GM12878 (cell line): ENCODE data around the gene SLC38A3. TPM values are rescaled to one million over a fixed set of nuclear protein-coding genes. Genes with fewer than 3 reads are reported as not detected.

ENCODE experiments used
- ATAC-seq: fragments of 200-7000 bp; cut with Tn5 transposase; 3 replicates; pipeline ENCODE4 v1.9.1; 2020; ENCODE audit warnings: mild to moderate bottlenecking, moderate library complexity
- BruUV-seq: library from RNA; stranded (reverse); fragments of 400-500 nt; replicated peaks from 2 replicates; lab custom pipeline; 2021; lab: Mats Ljungman, UMichigan
- CTCF ChIA-PET: fragments of 300-600 bp; sonication (Branson Sonifier 250); formaldehyde crosslinking; extraction: SDS; loops from one replicate; lab custom pipeline; 2021; ENCODE audit warnings: inconsistent platforms; lab: Yijun Ruan, JAX
- POLR2A ChIA-PET: fragments of 350-600 bp; formaldehyde crosslinking; extraction: SDS; loops from one replicate; lab custom pipeline; 2021; ENCODE audit warnings: inconsistent platforms; lab: Charles Lee
- RAD21 ChIA-PET: fragments of 300-600 bp; sonication (Branson Sonifier 250); formaldehyde crosslinking; loops from one replicate; lab custom pipeline; 2023; ENCODE audit warnings: antibody characterized with exemption; ENCODE audit not compliant: unreplicated experiment; lab: Charles Lee
- SMC1A ChIA-PET: fragments of 300-600 bp; sonication (Branson Sonifier 250); formaldehyde crosslinking; loops from one replicate; lab custom pipeline; 2023; ENCODE audit not compliant: unreplicated experiment, uncharacterized antibody; lab: Charles Lee
- DNase-seq: peaks from one replicate; pipeline ENCODE4 v3.0.0-alpha.2; 2011; ENCODE audit warnings: low read depth, low spot score
- FAIRE-seq: peaks from 3 replicates; lab custom pipeline; 2011; peaks lifted over from hg19 to GRCh38; lab: Jason Lieb, UNC
- H2AFZ ChIP-seq: 2 replicates; pipeline ENCODE4 v1.6.0; 2011; ENCODE audit warnings: low read depth, low read length, control low read depth; ENCODE audit not compliant: control insufficient read depth
- H3K27ac ChIP-seq: 2 replicates; pipeline ENCODE4 v1.5.1; 2011; ENCODE audit warnings: control low read depth; ENCODE audit not compliant: control insufficient read depth, insufficient read depth
- H3K27me3 ChIP-seq, 2 experiments: replicated peaks in 1 of 2; 2 replicates each; pipeline versions ENCODE4 v1.6.0 to v1.6.1; 2011; ENCODE audit warnings: low read length in 1 of 2; ENCODE audit not compliant: control insufficient read depth in 2 of 2, insufficient read depth in 2 of 2
- H3K36me3 ChIP-seq, 2 experiments: 2 replicates each; pipeline ENCODE4 v1.5.1; 2011; ENCODE audit warnings: low read length in 1 of 2; ENCODE audit not compliant: control insufficient read depth in 2 of 2, insufficient read depth in 2 of 2
- H3K4me1 ChIP-seq: 2 replicates; pipeline ENCODE4 v1.6.1; 2011; ENCODE audit warnings: mild to moderate bottlenecking, low read length, moderate library complexity, mixed read lengths; ENCODE audit not compliant: control insufficient read depth, insufficient read depth
- H3K4me2 ChIP-seq: 2 replicates; pipeline ENCODE4 v1.6.0; 2011; ENCODE audit warnings: control low read depth; ENCODE audit not compliant: control insufficient read depth, insufficient read depth
- H3K4me3 ChIP-seq: fragments of 200-600 bp; sonication (generic); 2 replicates; pipeline ENCODE4 v1.5.1; 2016
- H3K79me2 ChIP-seq: 2 replicates; pipeline ENCODE4 v1.6.0; 2011; ENCODE audit warnings: low read length; ENCODE audit not compliant: control insufficient read depth, insufficient read depth
- H3K9ac ChIP-seq: 2 replicates; pipeline ENCODE4 v1.8.0; 2011; ENCODE audit warnings: low read length, control low read depth, mixed read lengths; ENCODE audit not compliant: control insufficient read depth, insufficient read depth
- H3K9me3 ChIP-seq: replicated peaks from 3 replicates; pipeline ENCODE4 v1.5.1; 2011; ENCODE audit warnings: mild to moderate bottlenecking, low read length; ENCODE audit not compliant: control insufficient read depth, insufficient read depth
- H4K20me1 ChIP-seq: 2 replicates; pipeline ENCODE4 v1.6.0; 2011; ENCODE audit not compliant: control insufficient read depth, insufficient read depth
- ATF2 ChIP-seq: IDR thresholded peaks from 2 replicates; pipeline ENCODE4 v1.6.1; 2012; ENCODE audit warnings: low read length, inconsistent platforms
- MXI1 ChIP-seq: fragments of 150-350 bp; IDR thresholded peaks from 2 replicates; pipeline ENCODE4 v1.6.1; 2011; ENCODE audit warnings: low read depth, mild to moderate bottlenecking, inconsistent platforms, low read length, improper control_type of control experiment
- SMAD5 ChIP-seq: IDR thresholded peaks from 2 replicates; pipeline ENCODE4 v1.6.1; 2016; ENCODE audit warnings: antibody characterized with exemption, low read depth
- ZBTB40 ChIP-seq: fragments of 450-650 bp; IDR thresholded peaks from 2 replicates; pipeline ENCODE4 v1.6.1; 2016; ENCODE audit warnings: mild to moderate bottlenecking, moderate library complexity, borderline replicate concordance
- WGBS: methylation state at CpG from one replicate; pipeline ENCODE4 v1.1.6; 2016; ENCODE audit warnings: low lambda C conversion rate; ENCODE audit not compliant: insufficient replicate concordance, insufficient coverage; ENCODE audit errors: missing lambda C conversion rate; 5-methylcytosine and 5-hydroxymethylcytosine counted together
- in situ Hi-C: fragments of 300-500 bp; cut with MboI; formaldehyde crosslinking; loops from 9 replicates; pipeline ENCODE4 v1.14.3; 2018; ENCODE audit warnings: mixed read lengths
- intact Hi-C: fragments of 100-400 bp; cut with micrococcal nuclease; formaldehyde crosslinking; loops from one replicate; pipeline ENCODE4 v1.14.2; 2022; ENCODE audit not compliant: unreplicated experiment
- polyA plus RNA-seq, 11 experiments: library from polyadenylated mRNA; depleted of rRNA in 4 of 11; unstranded in 6 of 11; stranded (reverse) in 5 of 11; fragments of >200 nt; fragmentation: Nextera tagmentation in 4 of 11; fragmentation: Illumina TruSeq in 1 of 11; extraction: Ambion mirVana in 4 of 11; extraction: Trizol in 1 of 11; gene quantifications; 1 replicate in 1 of 11; 2 replicates in 10 of 11; pipeline versions ENCODE4 v1.2.1 to v1.2.3, GENCODE V29; 2011 to 2016; ENCODE audit warnings: inconsistent platforms in 2 of 11, missing spikeins in 2 of 11, low read depth in 1 of 11
- total RNA-seq, 4 experiments: library from RNA; depleted of rRNA in 3 of 4; stranded (reverse); fragments of >200 nt in 3 of 4; fragmentation: Illumina TruSeq in 1 of 4; extraction: Trizol in 1 of 4; gene quantifications; 2 replicates each; pipeline versions ENCODE4 v1.2.1 to v1.2.3, GENCODE V29; 2013 to 2021

SLC38A3 gene
- total and polyA plus RNA-seq, 10 of the 15 experiments (the other 5 are each of a cell fraction or from before 2014, with no cell fraction given), result 0.14 TPM; not detected in 9

- no peak overlapping the region for H2AFZ ChIP-seq
- no peaks in the 10 kb centered on the region; a peak in 1 of 4 replicates for H3K27me3 ChIP-seq
- H3K79me2 ChIP-seq, result no peaks in the 10 kb centered on the region
- H3K9ac ChIP-seq, result no peak overlapping the region
- intact Hi-C loops, result no loop called here
- BruUV-seq, result no TSS peak
- ChIA-PET CTCF (no interaction called here), POLR2A (no interaction called here), SMC1A (no interaction called here), RAD21 (no interaction called here)
- TF ChIP-seq ATF2 (no peak), ZBTB40 (no peak), MXI1 (no peak), SMAD5 (no peak)
- no peak overlapping the region for H3K4me2 ChIP-seq
- no peaks in the 10 kb centered on the region for H3K36me3 ChIP-seq
- in situ Hi-C loops, result no loop called here
- no peak overlapping the region for H3K27ac ChIP-seq
- 25% methylated on average over 9 of the region's 9 CpGs for WGBS
- ATAC-seq, result no peak
- H3K9me3 ChIP-seq, result no peaks in the 10 kb centered on the region
- FAIRE-seq, result no peak
- H3K4me3 ChIP-seq, result no peak overlapping the region
- no peaks in the 10 kb centered on the region; the same call in 1 of the 2 replicates for H4K20me1 ChIP-seq
- no peak for DNase-seq
- H3K4me1 ChIP-seq, result no peaks in the 10 kb centered on the region
Measured at GRCh38 chr3:50168388-50168787, 36.7 kb upstream of the SLC38A3 start.
